Activated CD4-positive, CD25-positive, alpha-beta regulatory T cell (primary cell): ENCODE results near the gene PRPF19.
"Not testable (repeated sequence)": the region's sequence is repeated elsewhere in the genome, so short reads cannot be mapped to it uniquely, and the experiment has no call there.

Experiments
- DNase-seq, 4 experiments: peaks; one replicate each; lab custom pipeline; 2025; lab: John Stamatoyannopoulos, UW

The PRPF19 gene

GRCh38 chr11:60923326-60923725 lies 16.9 kb upstream of the PRPF19 start:
- DNase-seq, result no peak

GRCh38 chr11:60922906-60923305 lies 16.5 kb upstream of the PRPF19 start:
- DNase-seq, result no peak

GRCh38 chr11:60921777-60922335 lies 15.5 kb upstream of the PRPF19 start:
- no peak for DNase-seq

- no peak for DNase-seq
These were observed 14.9 kb upstream of the PRPF19 start for GRCh38 chr11:60921259-60921658.

- no peak for DNase-seq
These were observed 13.6 kb upstream of the PRPF19 start for GRCh38 chr11:60919956-60920355.

DNA sequence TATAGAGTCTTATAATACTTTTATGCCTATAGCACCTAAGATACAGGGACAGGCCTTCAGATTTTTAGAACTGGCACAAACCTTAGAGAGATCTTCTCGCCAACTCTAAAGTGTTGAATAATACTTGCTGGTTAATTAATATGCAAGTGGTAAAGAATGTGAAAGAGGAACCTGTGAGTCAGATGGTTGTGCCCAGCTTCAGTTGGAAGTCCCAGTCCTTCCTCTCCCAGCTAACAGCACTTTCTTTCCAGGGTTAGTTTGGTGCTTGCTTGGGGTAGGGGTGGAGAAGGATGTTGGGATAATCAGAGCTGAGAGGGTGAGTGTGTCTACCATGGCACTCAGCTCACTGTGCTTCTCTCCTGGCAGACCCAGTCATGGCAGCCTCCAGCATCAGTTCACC lies 12.9 kb upstream of the PRPF19 start:
- DNase-seq, result no peak

GRCh38 chr11:60918939-60919265 lies 12.5 kb upstream of the PRPF19 start:
- no peak for DNase-seq

GRCh38 chr11:60918251-60918938 lies 12.0 kb upstream of the PRPF19 start:
- no peak for DNase-seq

DNA sequence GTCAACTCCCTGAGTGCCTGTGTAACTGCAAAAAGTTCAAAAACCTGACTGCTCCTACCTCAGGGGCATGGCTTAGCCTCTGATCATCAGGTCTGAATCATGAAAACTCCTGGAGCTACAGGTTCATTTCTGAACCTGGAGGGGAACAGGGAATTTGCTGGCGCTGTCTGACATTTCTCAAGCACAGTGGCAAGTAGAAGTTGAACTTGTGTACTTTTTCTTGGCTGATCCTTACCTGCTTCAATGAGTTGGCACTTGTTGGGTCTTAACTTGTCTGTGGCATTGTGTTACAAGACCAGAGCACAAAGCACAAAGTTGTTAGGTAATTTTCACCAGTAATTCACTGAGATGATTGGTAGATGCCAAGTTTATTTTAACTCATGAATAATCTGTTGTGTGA lies 10.9 kb upstream of the PRPF19 start:
- DNase-seq, result no peak

DNA sequence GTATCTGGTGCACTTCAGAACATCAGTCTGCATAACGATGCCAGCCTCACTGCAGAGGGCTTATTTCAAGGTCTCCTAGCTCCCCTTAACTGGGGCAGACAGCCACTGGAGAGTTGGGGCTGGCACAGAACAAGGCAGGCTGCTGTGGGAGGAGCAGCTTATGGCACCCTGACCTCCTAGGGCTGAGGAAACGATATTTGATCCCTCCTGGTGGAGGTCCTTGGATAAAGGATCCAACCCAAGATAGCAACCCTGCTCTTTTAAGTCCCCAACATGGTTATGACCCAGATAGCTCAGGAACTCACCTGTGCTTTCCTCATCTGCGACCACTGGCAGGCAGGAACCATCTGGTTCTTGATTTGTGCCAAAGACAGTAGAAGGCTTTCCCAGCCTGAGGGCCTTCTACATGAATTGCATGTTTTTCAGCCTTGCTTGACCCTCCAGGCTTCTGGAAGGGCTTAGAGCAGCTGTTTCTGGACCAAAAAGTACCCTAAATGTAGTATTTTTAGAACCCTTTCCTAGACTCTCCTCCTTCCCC lies 10.4 kb upstream of the PRPF19 start:
- no peak for DNase-seq

DNA sequence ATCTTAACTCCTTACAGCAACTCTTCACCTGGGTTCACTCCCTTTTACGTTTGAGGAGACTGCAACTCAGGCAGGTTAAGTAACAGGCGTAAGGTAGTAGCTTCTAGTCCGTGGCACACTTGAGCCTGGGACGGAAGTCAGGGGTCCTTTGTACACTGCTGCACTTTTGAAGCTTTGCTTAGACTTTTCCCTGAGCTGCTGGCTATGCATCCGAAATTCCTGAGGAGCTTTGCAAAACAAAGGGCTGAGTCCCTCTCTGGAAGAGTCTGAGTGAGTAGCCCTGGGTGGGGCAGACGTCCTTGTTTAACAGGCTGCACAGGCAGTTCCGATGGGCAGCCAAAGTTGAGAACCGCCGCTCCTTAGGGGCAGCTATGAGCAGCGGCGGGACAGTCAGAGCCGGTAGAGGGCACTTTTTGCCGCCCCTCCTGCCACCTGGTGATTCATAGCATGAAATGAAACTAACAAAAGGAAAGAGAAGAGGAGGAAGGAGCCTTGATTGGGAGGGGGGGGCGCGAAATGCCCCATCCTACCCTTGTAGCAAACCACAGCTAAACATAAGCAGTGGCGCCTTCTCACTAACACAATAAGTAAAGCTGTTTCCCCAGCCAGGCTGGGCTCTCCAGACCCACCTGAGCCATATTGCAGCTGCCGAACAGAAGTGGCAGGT lies 9.0 kb upstream of the PRPF19 start:
- peak in 3 of 4 experiments; percentile 47 to 52 (median 50) for DNase-seq

DNA sequence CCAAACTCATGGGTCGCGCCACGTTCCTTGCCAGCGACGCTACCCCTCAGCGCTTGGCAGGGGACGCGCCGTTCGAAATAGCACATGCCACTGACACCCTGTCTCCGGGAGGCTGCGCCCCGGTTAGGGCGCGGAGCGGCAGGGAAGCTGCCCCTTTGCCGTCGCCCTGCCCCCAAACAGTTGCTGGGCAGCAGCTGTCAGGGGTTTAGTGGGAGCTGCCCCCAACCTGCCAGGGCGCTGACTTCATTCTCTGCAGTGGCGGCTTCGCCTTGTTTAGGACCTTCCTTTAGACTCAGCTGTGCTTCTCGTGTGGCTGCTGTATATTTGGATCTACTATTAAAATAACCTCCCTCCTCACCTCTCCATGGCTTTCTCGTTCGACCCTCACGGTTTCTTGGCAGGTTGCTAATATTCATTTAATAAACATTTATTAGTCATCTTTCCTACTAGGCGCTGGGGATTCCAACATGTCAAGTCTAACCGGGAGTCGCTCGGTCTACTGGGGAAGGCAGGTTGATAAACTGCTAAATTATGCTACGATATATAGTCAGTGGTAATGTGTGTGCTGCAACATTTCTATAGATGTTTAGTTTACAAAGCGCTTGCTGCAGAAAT lies 8.4 kb upstream of the PRPF19 start:
- peak in 1 of 4 experiments; percentile 39 for DNase-seq

DNA sequence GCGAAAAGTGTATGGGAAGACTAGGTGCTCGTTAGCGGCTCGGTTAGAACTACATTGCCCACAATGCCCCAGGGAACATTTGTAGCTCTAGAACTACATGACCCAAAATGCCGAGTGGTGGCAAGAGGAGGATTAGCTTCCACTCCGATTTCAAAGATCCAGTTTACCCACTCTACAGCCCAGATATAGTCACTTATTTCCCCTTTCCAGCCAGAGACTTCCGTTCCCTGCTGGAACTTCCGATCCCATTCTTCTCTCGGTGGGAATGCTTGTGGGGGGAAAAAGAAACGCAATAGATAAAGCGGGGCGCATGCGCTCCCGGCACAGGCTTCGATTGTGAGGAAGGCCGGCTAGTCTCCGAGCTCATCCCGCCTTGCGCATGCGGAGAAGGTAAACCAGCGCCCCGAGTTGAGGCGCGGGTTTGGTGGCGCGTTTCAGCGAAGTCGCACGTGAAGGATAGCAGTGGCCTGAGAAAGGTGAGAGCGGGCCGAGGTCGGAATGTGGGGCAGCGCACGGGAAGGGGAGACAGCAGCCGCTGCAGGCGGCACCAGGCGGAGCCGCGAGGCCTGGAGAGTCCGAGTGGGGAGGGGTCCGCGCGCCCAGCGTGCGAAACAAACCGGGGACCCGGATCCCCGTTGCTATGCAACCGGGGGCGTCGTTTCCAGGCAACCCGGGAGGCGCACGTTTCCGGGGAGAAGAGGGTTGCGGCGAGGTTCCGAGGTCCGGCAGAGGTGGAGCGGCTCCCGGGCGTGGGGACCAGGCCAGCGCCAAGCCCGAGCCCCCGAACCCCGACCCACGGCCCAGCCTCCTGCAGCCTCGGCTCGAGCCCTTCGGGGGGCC lies 7.6 kb upstream of the PRPF19 start, which contains the start of gene TMEM109:
Gene TMEM109 (plus strand): TSS at position 366 of the 840 bp plus-strand sequence. CDS start 5,536 bp downstream, outside the sequence.
- DNase-seq, result peak; percentile 58 to 82 (median 72)

- DNase-seq, result no peak
These were observed 6.6 kb upstream of the PRPF19 start for GRCh38 chr11:60912851-60913528.

- no peak for DNase-seq
These were observed 6.0 kb upstream of the PRPF19 start for GRCh38 chr11:60912223-60912850.

GRCh38 chr11:60910711-60911380 lies 4.5 kb upstream of the PRPF19 start:
- no peak for DNase-seq

DNA sequence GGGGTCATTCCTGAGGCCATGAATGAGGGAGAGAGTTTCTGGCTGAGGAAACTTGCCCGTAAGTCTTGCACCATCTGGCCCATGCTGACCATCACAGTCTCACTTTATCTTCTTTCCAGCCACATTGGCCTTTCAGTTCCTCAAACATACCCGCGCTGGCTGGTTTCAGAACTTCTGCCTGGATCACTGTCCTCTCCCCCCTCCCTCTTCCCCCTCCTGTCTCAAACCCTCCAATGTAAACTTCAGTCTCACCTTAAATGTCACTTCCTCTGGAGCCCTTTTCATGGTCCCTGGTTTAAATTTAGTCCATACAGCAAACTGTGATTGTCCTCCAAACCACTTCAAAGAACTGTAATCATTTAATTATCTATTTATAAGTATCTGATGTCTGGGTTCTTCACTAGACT lies 3.9 kb upstream of the PRPF19 start:
- DNase-seq, result no peak

DNA sequence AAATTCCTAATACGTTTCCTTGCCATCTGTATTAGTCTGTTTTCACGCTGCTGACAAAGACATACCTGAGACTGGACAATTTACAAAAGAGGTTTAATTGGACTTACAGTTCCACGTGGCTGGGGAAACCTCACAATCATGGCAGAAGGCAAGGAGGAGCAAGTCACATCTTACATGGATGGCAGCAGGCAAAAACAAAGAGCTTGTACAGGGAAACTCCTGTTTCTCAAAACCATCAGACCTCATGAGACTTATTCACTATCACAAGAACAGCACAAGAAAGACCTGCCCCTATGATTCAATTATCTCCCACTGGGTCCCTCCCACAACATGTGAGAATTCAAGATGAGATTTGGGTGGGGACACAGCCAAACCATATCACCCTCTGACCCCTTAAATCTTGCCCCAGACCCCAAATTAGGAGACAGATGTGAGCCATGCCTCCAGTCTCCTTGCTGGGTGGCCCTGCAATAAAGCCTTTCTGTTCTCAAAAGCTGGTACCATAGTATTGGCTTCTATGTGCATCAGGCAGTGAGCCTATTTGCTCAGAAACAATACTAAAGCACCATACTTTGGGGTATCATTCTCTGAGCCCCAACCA lies 3.4 kb upstream of the PRPF19 start:
- DNase-seq, result not testable (repeated sequence)

- DNase-seq, result no peak
These were observed 2.4 kb upstream of the PRPF19 start for GRCh38 chr11:60908803-60909202.
